GM12875 (cell line): Measurements from ENCODE around the gene NUDT19.
"Not testable (repeated sequence)": the region's sequence is repeated elsewhere in the genome, so short reads cannot be mapped to it uniquely, and the experiment has no call there.

Source experiments
- H3K4me3 ChIP-seq: one replicate; pipeline ENCODE4 v1.5.1; 2011; ENCODE audit warnings: low read depth, low read length, control low read depth
- CTCF ChIP-seq: IDR thresholded peaks from 2 replicates; pipeline ENCODE4 v1.5.1; 2011; ENCODE audit warnings: low read depth, mild to moderate bottlenecking, control low read depth, inconsistent platforms, low read length, moderate library complexity, borderline replicate concordance; ENCODE audit not compliant: insufficient read depth

The NUDT19 gene

DNA sequence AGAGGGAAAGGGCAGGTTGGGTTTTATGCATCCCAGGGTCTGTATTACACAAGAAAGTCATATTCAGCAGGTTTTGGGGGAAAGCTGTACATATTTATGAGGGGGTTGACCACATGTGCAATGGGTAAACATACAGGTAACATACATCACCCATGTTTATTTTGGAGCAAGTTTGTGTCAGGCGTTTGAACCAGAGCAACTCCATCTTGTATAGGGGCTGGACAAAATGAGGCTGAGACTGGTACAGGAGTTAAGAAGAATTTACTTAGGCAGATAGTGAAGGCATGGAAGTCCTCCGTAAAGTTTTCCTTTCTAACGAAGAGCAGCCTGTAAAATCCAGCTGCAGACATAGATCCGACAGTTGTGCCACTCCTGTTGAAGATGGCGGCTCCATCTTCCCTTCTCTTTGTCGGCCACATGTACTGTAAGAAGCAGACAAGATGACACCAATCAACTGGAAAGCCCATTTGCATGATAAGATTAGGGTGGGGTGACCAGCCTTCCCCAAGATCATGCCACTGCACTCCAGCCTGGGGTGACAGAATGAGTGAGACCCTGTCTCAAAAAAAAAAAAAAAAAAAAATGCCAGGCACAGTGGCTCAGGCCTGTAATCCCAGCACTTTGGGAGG lies 4.7 kb upstream of the NUDT19 start:
- TF ChIP-seq CTCF = no peak
- no peak overlapping the region for H3K4me3 ChIP-seq

- TF ChIP-seq CTCF = no peak
These were observed 3.9 kb upstream of the NUDT19 start for GRCh38 chr19:32687681-32688080.

DNA sequence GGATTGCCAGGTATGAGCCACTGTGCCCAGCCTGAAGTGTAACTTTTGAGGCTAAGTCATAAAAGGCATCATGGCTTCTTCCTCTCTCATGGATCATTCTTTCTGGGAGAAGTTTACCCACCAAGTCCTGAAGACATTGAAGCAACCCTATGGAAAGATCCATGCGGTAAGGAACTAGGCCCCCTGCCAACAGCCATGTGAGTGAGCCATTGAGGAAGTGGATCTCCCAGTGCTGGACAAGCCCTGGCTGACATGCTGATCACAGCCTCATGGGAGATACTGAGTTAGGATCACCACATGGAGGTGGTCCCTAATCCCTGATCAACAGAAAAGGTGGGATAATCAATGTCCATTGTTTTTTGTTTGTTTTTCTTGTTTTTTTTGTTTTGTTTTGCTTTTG lies 3.3 kb upstream of the NUDT19 start:
- H3K4me3 ChIP-seq = no peak overlapping the region
- no peak for TF ChIP-seq CTCF

More at GRCh38 chr19:32687681-32688080, 3.9 kb upstream of the NUDT19 start:
- no peak overlapping the region for H3K4me3 ChIP-seq

DNA sequence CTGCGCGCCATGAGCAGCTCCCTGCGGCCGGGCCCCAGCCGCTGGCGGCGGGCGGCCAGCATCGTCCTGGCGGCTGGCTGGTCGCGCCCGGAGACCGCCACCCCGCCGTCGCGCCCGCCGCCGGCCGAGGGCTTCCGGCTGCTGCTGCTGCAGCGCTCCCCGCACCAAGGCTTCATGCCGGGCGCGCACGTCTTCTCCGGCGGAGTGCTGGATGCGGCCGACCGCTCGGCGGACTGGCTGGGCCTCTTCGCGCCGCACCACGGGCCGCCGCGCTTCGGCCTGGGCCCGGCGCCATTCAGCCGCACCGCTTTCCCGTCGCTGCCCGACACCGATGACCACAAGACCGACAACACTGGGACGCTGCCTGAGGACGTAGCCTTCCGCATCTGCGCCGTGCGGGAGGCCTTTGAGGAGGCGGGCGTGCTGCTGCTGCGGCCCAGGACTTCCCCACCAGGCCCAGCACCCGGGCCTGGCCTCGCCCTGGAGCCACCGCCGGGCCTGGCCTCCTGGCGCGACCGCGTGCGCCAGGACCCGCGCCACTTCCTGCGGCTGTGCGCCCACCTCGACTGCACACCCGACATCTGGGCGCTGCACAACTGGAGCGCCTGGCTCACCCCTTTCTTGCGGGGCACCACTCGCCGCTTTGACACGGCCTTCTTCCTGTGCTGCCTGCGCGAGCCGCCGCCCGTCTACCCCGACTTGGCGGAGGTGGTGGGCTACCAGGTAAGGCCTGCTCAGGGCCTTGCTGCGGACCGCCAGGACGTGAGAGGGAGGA lies 518 bp downstream of the NUDT19 start:
- TF ChIP-seq CTCF = no peak

GRCh38 chr19:32692727-32693061 lies 1.1 kb downstream of the NUDT19 start:
- TF ChIP-seq CTCF = no peak
- H3K4me3 ChIP-seq = peak overlapping the region; percentile 60

More for the DNA sequence above, 518 bp downstream of the NUDT19 start:
- peak overlapping the region; percentile 60 for H3K4me3 ChIP-seq

DNA sequence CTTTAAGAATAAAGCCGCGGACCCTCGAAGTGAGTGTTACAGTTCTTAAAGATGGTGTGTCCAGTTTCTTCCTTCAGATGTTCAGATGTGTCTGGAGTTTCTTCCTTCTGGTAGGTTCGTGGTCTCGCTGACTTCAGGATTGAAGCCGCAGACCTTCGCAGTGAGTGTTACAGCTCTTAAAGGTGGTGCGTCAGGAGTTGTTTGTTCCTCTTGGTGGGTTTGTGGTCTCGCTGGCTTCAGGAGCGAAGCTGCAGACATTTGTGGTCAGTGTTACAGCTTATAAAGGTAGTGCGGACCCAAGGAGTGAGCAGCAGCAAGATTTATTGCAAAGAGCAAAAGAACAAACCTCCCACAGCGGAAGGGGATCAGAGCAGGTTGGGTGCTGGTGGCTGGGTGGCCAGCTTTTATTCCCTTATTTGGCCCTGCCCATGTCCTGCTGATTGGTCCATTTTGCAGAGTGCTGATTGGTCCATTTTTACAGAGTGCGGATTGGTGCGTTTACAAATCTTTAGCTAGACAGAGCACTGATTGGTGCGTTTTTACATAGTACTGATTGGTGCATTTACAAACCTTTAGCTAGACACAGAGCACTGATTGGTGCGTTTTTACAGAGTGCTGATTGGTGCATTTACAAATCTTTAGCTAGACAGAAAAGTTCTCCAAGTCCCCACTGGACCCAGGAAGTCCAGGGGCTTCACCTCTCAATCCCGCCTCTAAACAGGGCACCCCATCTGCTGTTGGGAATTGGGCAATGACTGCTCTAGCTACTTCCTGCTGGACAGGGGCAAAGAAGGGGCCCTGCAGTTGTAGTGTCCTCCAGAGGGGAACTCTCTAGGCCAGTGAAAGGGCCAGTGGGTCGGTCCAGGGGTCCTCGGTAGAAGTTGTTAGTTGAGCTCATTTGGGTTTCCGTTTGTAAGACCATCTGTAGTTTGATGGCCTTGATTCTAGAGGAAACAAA lies 1.8 kb downstream of the NUDT19 start:
- H3K4me3 ChIP-seq = peak overlapping the region; percentile 60

DNA sequence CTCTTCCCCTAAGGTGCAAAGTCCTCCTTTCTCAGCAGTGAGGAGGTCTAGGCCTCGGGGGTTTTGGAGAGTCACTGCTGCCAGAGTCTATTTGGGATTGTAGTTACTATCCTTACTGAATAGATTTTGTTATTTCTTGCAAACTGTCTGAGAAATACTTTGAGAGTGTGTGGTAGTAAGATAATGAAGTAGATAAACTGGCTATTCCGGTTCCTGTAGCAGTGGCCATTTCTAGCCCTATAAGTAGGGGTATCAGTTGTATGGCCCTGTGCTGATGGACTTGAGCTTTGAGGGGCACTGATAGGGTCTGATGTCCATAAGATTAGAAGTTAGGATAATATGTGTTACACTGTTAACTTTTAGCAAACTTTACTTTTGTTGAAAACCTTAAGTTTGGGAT lies 2.7 kb downstream of the NUDT19 start:
- not testable (repeated sequence) for H3K4me3 ChIP-seq

GRCh38 chr19:32694851-32695250 lies 3.2 kb downstream of the NUDT19 start:
- not testable (repeated sequence) for H3K4me3 ChIP-seq

DNA sequence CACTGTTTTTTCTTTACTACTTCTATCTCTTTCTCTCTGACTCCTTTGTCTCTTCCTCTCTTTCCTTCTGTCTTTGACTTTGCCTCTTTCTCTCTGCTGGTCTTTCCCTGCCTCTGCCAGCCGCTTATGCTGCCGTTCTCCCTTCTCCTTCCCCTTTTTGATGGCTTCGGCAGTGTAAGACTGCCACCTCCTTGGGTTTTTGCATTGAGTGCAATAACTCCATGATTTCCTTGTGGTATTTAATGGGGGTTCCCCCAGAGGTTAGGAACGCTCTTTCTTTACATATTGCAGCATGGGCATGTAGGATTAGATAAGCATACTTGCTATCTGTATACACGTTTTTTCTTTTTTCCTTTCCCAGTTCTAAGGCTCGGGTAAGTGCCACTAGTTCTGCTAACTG lies 3.9 kb downstream of the NUDT19 start:
- H3K4me3 ChIP-seq = not testable (repeated sequence)

- H3K4me3 ChIP-seq = not testable (repeated sequence)
These were observed 5.2 kb downstream of the NUDT19 start for GRCh38 chr19:32696771-32697170.

DNA sequence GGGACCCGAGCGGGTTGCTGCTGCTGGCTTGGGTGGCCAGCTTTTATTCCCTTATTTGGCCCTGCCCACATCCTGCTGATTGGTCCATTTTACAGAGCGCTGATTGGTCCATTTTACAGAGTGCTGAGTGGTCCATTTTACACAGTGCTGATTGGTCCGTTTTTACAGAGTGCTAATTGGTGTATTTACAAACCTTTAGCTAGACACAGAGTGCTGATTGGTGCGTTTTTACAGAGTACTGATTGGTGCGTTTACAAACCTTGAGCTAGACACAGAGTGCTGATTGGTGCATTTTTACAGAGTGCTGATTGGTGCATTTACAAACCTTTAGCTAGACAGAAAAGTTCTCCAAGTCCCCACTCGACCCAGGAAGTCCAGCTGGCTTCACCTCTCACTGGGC lies 8.5 kb downstream of the NUDT19 start:
- H3K4me3 ChIP-seq = not testable (repeated sequence)
